K562 (cell line): ENCODE results near the gene DISP1. TPM values are rescaled to one million over a fixed set of nuclear protein-coding genes. Genes with fewer than 3 reads are reported as not detected.
"Not testable (repeated sequence)": the region's sequence is repeated elsewhere in the genome, so short reads cannot be mapped to it uniquely, and the experiment has no call there.

Source experiments
- ATAC-seq: fragments of 200-7000 bp; cut with Tn5 transposase; 3 replicates; pipeline ENCODE4 v1.9.1; 2020; ENCODE audit warnings: moderate library complexity
- BruUV-seq: library from RNA; stranded (reverse); fragments of 400-500 nt; replicated peaks from 2 replicates; lab custom pipeline; 2021; lab: Mats Ljungman, UMichigan
- CTCF ChIA-PET: fragments of 300-600 bp; formaldehyde crosslinking; extraction: SDS; loops from one replicate; lab custom pipeline; 2021; ENCODE audit warnings: low intra/inter-chr PET ratio; lab: Yijun Ruan, JAX
- POLR2A ChIA-PET: fragments of 300-600, 350-650 bp; sonication (Branson Sonifier 250); formaldehyde crosslinking; extraction: SDS; loops from one replicate; lab custom pipeline; 2021; ENCODE audit warnings: antibody characterized with exemption, inconsistent platforms; lab: Yijun Ruan, JAX
- DNase-seq, 4 experiments: peaks; one replicate each; pipeline versions ENCODE4 v3.0.0 to v3.0.0-alpha.2; 2011 to 2018; ENCODE audit warnings: low spot score in 3 of 4, mixed read lengths in 3 of 4; ENCODE audit errors: extremely low read depth in 1 of 4
- FAIRE-seq: peaks from 2 replicates; lab custom pipeline; 2011; peaks lifted over from hg19 to GRCh38; lab: Jason Lieb, UNC
- H2AFZ ChIP-seq: 2 replicates; pipeline ENCODE4 v1.6.0; 2011; ENCODE audit warnings: low read depth, low read length, control low read depth, inconsistent platforms
- H3K27ac ChIP-seq: fragments of 200-600 bp; 3 replicates; pipeline ENCODE4 v1.8.0; 2011; ENCODE audit warnings: low read depth, mild to moderate bottlenecking, control low read depth, inconsistent platforms, low read length, moderate library complexity, mixed read lengths; ENCODE audit errors: extremely low read depth
- H3K27me3 ChIP-seq, 2 experiments: fragments of 300-600 bp in 1 of 2; 2 replicates in 1 of 2; 3 replicates in 1 of 2; pipeline versions ENCODE4 v1.6.0 to v1.8.0; 2011; ENCODE audit warnings: inconsistent platforms in 2 of 2, low read length in 2 of 2, mild to moderate bottlenecking in 1 of 2, mixed read lengths in 1 of 2, moderate library complexity in 1 of 2; ENCODE audit not compliant: control insufficient read depth in 2 of 2, insufficient read depth in 2 of 2
- H3K36me3 ChIP-seq: fragments of 300-600 bp; 3 replicates; pipeline ENCODE4 v1.8.0; 2011; ENCODE audit warnings: mild to moderate bottlenecking, low read length, inconsistent platforms; ENCODE audit not compliant: control insufficient read depth, insufficient read depth
- H3K4me1 ChIP-seq, 2 experiments: fragments of 200-600 bp in 1 of 2; replicated peaks in 1 of 2; 2 replicates in 1 of 2; 3 replicates in 1 of 2; pipeline versions ENCODE4 v1.5.1 to v1.8.0; 2011; ENCODE audit warnings: inconsistent platforms in 2 of 2, low read length in 2 of 2, mild to moderate bottlenecking in 1 of 2, mixed read lengths in 1 of 2, moderate library complexity in 1 of 2; ENCODE audit not compliant: control insufficient read depth in 2 of 2, insufficient read depth in 2 of 2
- H3K4me2 ChIP-seq: 2 replicates; pipeline ENCODE4 v1.6.1; 2011; ENCODE audit warnings: low read length, control low read depth, inconsistent platforms, mixed read lengths; ENCODE audit not compliant: insufficient read depth
- H3K4me3 ChIP-seq: fragments of 200-600 bp; sonication (generic), shearing (Covaris generic); 2 replicates; pipeline ENCODE4 v1.5.1; 2016; ENCODE audit warnings: control low read depth, inconsistent platforms
- H3K79me2 ChIP-seq: fragments of 200-600 bp; 3 replicates; pipeline ENCODE4 v1.8.0; 2011; ENCODE audit warnings: low read length, inconsistent platforms; ENCODE audit not compliant: control insufficient read depth, insufficient read depth
- H3K9ac ChIP-seq, 2 experiments: 2 replicates each; pipeline versions ENCODE4 v1.6.0 to v1.6.1; 2011; ENCODE audit warnings: low read depth in 2 of 2, low read length in 2 of 2, control low read depth in 1 of 2, inconsistent platforms in 1 of 2, mild to moderate bottlenecking in 1 of 2, mixed read lengths in 1 of 2; ENCODE audit not compliant: insufficient read depth in 1 of 2
- H3K9me1 ChIP-seq: one replicate; pipeline ENCODE4 v1.6.0; 2011; ENCODE audit warnings: inconsistent platforms, mild to moderate bottlenecking, low read length, moderate library complexity; ENCODE audit not compliant: control insufficient read depth, insufficient read depth
- H3K9me3 ChIP-seq: replicated peaks from 2 replicates; pipeline ENCODE4 v1.5.1; 2011; ENCODE audit warnings: low read depth, low read length, inconsistent platforms; ENCODE audit not compliant: control insufficient read depth, insufficient read depth
- H4K20me1 ChIP-seq: replicated peaks from 2 replicates; pipeline ENCODE4 v1.6.1; 2011; ENCODE audit warnings: low read length, inconsistent platforms, mixed read lengths; ENCODE audit not compliant: control insufficient read depth, insufficient read depth
- ARID3A ChIP-seq: IDR thresholded peaks from 2 replicates; pipeline ENCODE4 v1.6.1; 2012; ENCODE audit warnings: low read depth, low read length, improper control_type of control experiment, borderline replicate concordance
- CREB1 ChIP-seq, 2 experiments: sonication (generic) in 1 of 2; formaldehyde crosslinking in 1 of 2; IDR thresholded peaks; 2 replicates each; pipeline versions ENCODE4 v1.6.1 to v1.8.0; 2012 to 2022; ENCODE audit warnings: inconsistent platforms in 1 of 2, mild to moderate bottlenecking in 1 of 2, missing genetic modification reagents in 1 of 2, moderate library complexity in 1 of 2
- NRF1 ChIP-seq, 2 experiments: fragments of 450-650 bp; IDR thresholded peaks in 1 of 2; conservative IDR thresholded peaks in 1 of 2; 2 replicates each; pipeline ENCODE4 v1.6.1; 2014; ENCODE audit warnings: mild to moderate bottlenecking in 2 of 2
- PHTF2 ChIP-seq: fragments of 250-450 bp; sonication (Bioruptor Pico); IDR thresholded peaks from 2 replicates; pipeline ENCODE4 v1.5.0; 2021; ENCODE audit warnings: mild to moderate bottlenecking
- SMAD3 ChIP-seq: fragments of 450-650 bp; formaldehyde crosslinking; conservative IDR thresholded peaks from 2 replicates; pipeline ENCODE4 v1.4.0; 2020; ENCODE audit warnings: mild to moderate bottlenecking
- XRCC4 ChIP-seq: IDR thresholded peaks from one replicate; pipeline ENCODE4 v1.6.1; 2011; ENCODE audit not compliant: insufficient read depth, insufficient read length; ENCODE audit errors: extremely low read depth
- ZNF79 ChIP-seq: fragments of 250-450 bp; sonication (Bioruptor Pico); IDR thresholded peaks from 2 replicates; pipeline ENCODE4 v1.4.0; 2020; ENCODE audit warnings: low read depth, mild to moderate bottlenecking, moderate library complexity
- ZSCAN29 ChIP-seq: fragments of 450-650 bp; IDR thresholded peaks from 2 replicates; pipeline ENCODE4 v1.6.1; 2017
- in situ Hi-C: fragments of 300-500 bp; cut with MboI; formaldehyde crosslinking; loops from 4 replicates; pipeline ENCODE4 v1.15.0; 2018; ENCODE audit warnings: inconsistent platforms, mixed read lengths
- intact Hi-C: fragments of 100-400 bp; cut with micrococcal nuclease; formaldehyde crosslinking; loops from 2 replicates; pipeline ENCODE4 v1.14.2; 2022
- polyA plus RNA-seq, 8 experiments: library from polyadenylated mRNA; depleted of rRNA in 4 of 8; stranded (reverse) in 5 of 8; unstranded in 3 of 8; fragments of >200 nt; fragmentation: Nextera tagmentation in 2 of 8; fragmentation: Illumina TruSeq in 1 of 8; extraction: Ambion mirVana in 2 of 8; extraction: Trizol in 1 of 8; gene quantifications; 2 replicates each; pipeline versions ENCODE4 v1.2.1 to v1.2.3, GENCODE V29; 2011 to 2014; ENCODE audit warnings: inconsistent platforms in 1 of 8, missing spikeins in 1 of 8
- total RNA-seq, 7 experiments: library from RNA; depleted of rRNA in 6 of 7; stranded (reverse); fragments of >200 nt in 6 of 7; fragmentation: Illumina TruSeq in 2 of 7; extraction: Trizol in 2 of 7; gene quantifications; 2 replicates each; pipeline versions ENCODE4 v1.2.1 to v1.2.3, GENCODE V29; 2011 to 2021; ENCODE audit warnings: low replicate concordance in 1 of 7
- TF ChIP-seq, protein P1 (sequence below): fragments of 250-450 bp; sonication (Bioruptor Pico); IDR thresholded peaks from 2 replicates; pipeline ENCODE4 v1.8.0; 2022; ENCODE audit warnings: inconsistent platforms

Gene DISP1
- total and polyA plus RNA-seq, 9 of the 15 experiments (the other 6 are each of a cell fraction or from before 2014, with no cell fraction given), result 0.02 to 0.35 (median 0.04) TPM; not detected in 2

DNA sequence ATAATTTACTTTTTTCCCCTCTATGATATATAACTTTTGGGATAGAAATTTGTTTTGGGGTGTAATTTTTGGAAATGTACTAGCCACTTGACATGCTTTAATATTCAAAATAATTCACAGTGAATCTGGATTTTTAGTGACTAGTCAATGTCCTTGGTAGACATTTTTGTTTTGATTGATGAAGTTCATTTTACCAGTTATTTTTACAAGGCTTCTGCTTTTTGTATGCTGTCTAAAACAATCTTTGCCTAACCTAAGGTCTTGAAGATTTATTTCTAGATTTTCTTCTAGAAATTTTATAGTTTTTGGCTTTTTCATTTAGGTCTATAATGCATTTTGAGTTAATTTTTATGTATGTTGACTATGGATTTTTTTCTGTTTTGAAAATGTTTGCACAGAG is 30.9 kb downstream of the DISP1 start:
- Histone ChIP-seq H4K20me1 (no peaks in the 10 kb centered on the region), H3K9me1 (no peaks in the 10 kb centered on the region), H3K27ac (no peak overlapping the region), H3K36me3 (no peaks in the 10 kb centered on the region), H3K4me2 (no peak overlapping the region), H3K9me3 (no peaks in the 10 kb centered on the region), H3K27me3 (no peaks in the 10 kb centered on the region), H3K4me1 (no peaks in the 10 kb centered on the region), H3K4me3 (no peak overlapping the region), H3K79me2 (no peaks in the 10 kb centered on the region)
- FAIRE-seq, result no peak
- DNase-seq, result no peak
- POLR2A ChIA-PET, result no interaction called here
- BruUV-seq, result no TSS peak
- in situ Hi-C loops, result no loop called here
- no peak for ATAC-seq
- no peak for TF ChIP-seq ARID3A
- TF ChIP-seq PHTF2, result no peak
- no peak for TF ChIP-seq ZSCAN29
- TF ChIP-seq SMAD3 (CRISPR knock-in tag), result no peak
- TF ChIP-seq, protein P1, sequence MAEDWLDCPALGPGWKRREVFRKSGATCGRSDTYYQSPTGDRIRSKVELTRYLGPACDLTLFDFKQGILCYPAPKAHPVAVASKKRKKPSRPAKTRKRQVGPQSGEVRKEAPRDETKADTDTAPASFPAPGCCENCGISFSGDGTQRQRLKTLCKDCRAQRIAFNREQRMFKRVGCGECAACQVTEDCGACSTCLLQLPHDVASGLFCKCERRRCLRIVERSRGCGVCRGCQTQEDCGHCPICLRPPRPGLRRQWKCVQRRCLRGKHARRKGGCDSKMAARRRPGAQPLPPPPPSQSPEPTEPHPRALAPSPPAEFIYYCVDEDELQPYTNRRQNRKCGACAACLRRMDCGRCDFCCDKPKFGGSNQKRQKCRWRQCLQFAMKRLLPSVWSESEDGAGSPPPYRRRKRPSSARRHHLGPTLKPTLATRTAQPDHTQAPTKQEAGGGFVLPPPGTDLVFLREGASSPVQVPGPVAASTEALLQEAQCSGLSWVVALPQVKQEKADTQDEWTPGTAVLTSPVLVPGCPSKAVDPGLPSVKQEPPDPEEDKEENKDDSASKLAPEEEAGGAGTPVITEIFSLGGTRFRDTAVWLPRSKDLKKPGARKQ (CRISPR knock-in tag), result no peak
- no peak for TF ChIP-seq NRF1 (conservative IDR thresholded peaks at IDR 0.05 in 1 of 2, IDR thresholded peaks at IDR 0.05 in 1 of 2)
- TF ChIP-seq CREB1 (IDR thresholded peaks at IDR 0.05), result no peak
- TF ChIP-seq CREB1 (CRISPR knock-in tag; IDR thresholded peaks at IDR 0.05), result no peak
- no peak for TF ChIP-seq ZNF79 (CRISPR knock-in tag)
- no peak for TF ChIP-seq XRCC4
- TF ChIP-seq, all 486 proteins: peak for 0
- intact Hi-C loops, result no loop called here
- H3K9ac ChIP-seq, result no peak overlapping the region
- CTCF ChIA-PET, result no interaction called here
- no peak overlapping the region for H2AFZ ChIP-seq

DNA sequence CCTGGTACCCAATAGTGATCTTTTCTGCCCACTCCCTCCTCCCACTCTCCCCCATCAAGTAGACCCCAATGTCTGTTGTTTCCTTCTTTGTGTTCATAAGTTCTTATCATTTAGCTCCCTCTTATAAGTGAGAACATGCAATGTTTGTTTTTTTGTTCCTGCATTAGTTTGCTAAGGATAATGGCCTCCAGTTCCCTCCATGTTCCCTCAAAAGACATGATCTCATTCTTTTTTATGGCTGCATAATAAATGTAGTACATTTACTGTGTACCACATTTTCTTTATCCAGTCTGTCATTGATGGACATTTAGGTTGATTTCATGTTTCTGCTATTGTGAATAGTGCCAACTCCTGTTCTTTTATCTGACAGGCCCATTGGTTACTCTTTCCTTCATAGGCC is 35.7 kb downstream of the DISP1 start:
- in situ Hi-C loops, H2AFZ ChIP-seq, DNase-seq, H3K9me3 ChIP-seq, intact Hi-C loops, H3K9ac ChIP-seq, H3K4me2 ChIP-seq, H3K4me3 ChIP-seq, BruUV-seq, H3K36me3 ChIP-seq, H3K79me2 ChIP-seq, FAIRE-seq, POLR2A ChIA-PET, H3K4me1 ChIP-seq, H3K27ac ChIP-seq, H3K27me3 ChIP-seq, H3K9me1 ChIP-seq, ATAC-seq, H4K20me1 ChIP-seq: not testable (repeated sequence)
- CTCF ChIA-PET, result interaction anchor here (0.7 kb wide), 1 partner anchor 19 kb away, joined by 4 read pairs; no protein-coding TSS in a partner anchor
